Measurements from ENCODE around the gene DAP.

Gene DAP

GRCh38 chr5:10711562-10711961, 49.5 kb downstream of the DAP start:
- H3K9ac ChIP-seq (ENCODE audit: low read length): no peak overlapping the region
- no peak overlapping the region for H2BK120ac ChIP-seq (ENCODE audit: low read depth, low read length)
- no peaks in the 10 kb centered on the region for H3K27me3 ChIP-seq (ENCODE audit: insufficient read depth, low read length, poor library complexity)
- no peak overlapping the region for H2AK5ac ChIP-seq (ENCODE audit: low read length)
- no peaks in the 10 kb centered on the region for H3K79me1 ChIP-seq (ENCODE audit: low read length)
- no peak overlapping the region for H3K4me2 ChIP-seq (ENCODE audit: low read length)
- H2BK15ac ChIP-seq (replicated peaks; ENCODE audit: low read depth): no peak overlapping the region
- no peak overlapping the region for H4K5ac ChIP-seq (ENCODE audit: low read length)
- no peak overlapping the region for H3K56ac ChIP-seq (ENCODE audit: low read length)
- DNase-seq: no peak
- no peaks in the 10 kb centered on the region for H3K36me3 ChIP-seq (ENCODE audit: control insufficient read depth, insufficient read depth, low read length)
- H3K79me2 ChIP-seq (ENCODE audit: control insufficient read depth, insufficient read depth, low read length): no peaks in the 10 kb centered on the region
- no peak overlapping the region for H2BK5ac ChIP-seq (ENCODE audit: low read length)
- WGBS (ENCODE audit: extremely low coverage, insufficient coverage, low lambda C conversion rate): no CpG with 5 or more reads among the region's 6 CpGs
- H3K4me1 ChIP-seq (ENCODE audit: control insufficient read depth, low read depth, low read length): peaks cover 7% of the 10 kb centered on the region
- no peak overlapping the region for H3K4ac ChIP-seq (ENCODE audit: low read depth, low read length)
- no peak overlapping the region for H3K27ac ChIP-seq (ENCODE audit: low read depth, low read length)
- no peak overlapping the region for H3K23ac ChIP-seq (ENCODE audit: low read length)
- H4K8ac ChIP-seq (ENCODE audit: low read depth, low read length): no peak overlapping the region
- H3K4me3 ChIP-seq (ENCODE audit: low read length): no peak overlapping the region
- H3K18ac ChIP-seq (ENCODE audit: low read length): no peak overlapping the region

- H3K4ac ChIP-seq (ENCODE audit: low read depth, low read length): no peak overlapping the region
- H3K9ac ChIP-seq (ENCODE audit: low read length): no peak overlapping the region
- no peak overlapping the region for H3K56ac ChIP-seq (ENCODE audit: low read length)
- no peak overlapping the region for H2BK15ac ChIP-seq (replicated peaks; ENCODE audit: low read depth)
- no peak for DNase-seq
- no peak overlapping the region for H3K23ac ChIP-seq (ENCODE audit: low read length)
- H3K4me1 ChIP-seq (ENCODE audit: control insufficient read depth, low read depth, low read length): peaks cover 7% of the 10 kb centered on the region
- H3K18ac ChIP-seq (ENCODE audit: low read length): no peak overlapping the region
- no peak overlapping the region for H3K27ac ChIP-seq (ENCODE audit: low read depth, low read length)
- H3K79me2 ChIP-seq (ENCODE audit: control insufficient read depth, insufficient read depth, low read length): no peaks in the 10 kb centered on the region
- H2BK120ac ChIP-seq (ENCODE audit: low read depth, low read length): no peak overlapping the region
- no peak overlapping the region for H4K8ac ChIP-seq (ENCODE audit: low read depth, low read length)
- no CpG with 5 or more reads among the region's 10 CpGs for WGBS (ENCODE audit: extremely low coverage, insufficient coverage, low lambda C conversion rate)
- H3K27me3 ChIP-seq (ENCODE audit: insufficient read depth, low read length, poor library complexity): no peaks in the 10 kb centered on the region
- no peaks in the 10 kb centered on the region for H3K36me3 ChIP-seq (ENCODE audit: control insufficient read depth, insufficient read depth, low read length)
- no peak overlapping the region for H4K5ac ChIP-seq (ENCODE audit: low read length)
- no peak overlapping the region for H3K4me3 ChIP-seq (ENCODE audit: low read length)
- H3K79me1 ChIP-seq (ENCODE audit: low read length): no peaks in the 10 kb centered on the region
- H3K4me2 ChIP-seq (ENCODE audit: low read length): no peak overlapping the region
- H2AK5ac ChIP-seq (ENCODE audit: low read length): no peak overlapping the region
- no peak overlapping the region for H2BK5ac ChIP-seq (ENCODE audit: low read length)
Observed at GRCh38 chr5:10710513-10711128, 50.4 kb downstream of the DAP start.

GRCh38 chr5:10709933-10710332, 51.1 kb downstream of the DAP start:
- Histone ChIP-seq H3K4me1 (ENCODE audit: control insufficient read depth, low read depth, low read length) (peaks cover 7% of the 10 kb centered on the region), H3K4ac (ENCODE audit: low read depth, low read length) (no peak overlapping the region), H3K27me3 (ENCODE audit: insufficient read depth, low read length, poor library complexity) (no peaks in the 10 kb centered on the region), H2BK5ac (ENCODE audit: low read length) (no peak overlapping the region), H2AK5ac (ENCODE audit: low read length) (no peak overlapping the region), H3K4me2 (ENCODE audit: low read length) (no peak overlapping the region), H2BK120ac (ENCODE audit: low read depth, low read length) (no peak overlapping the region), H4K8ac (ENCODE audit: low read depth, low read length) (no peak overlapping the region), H3K9ac (ENCODE audit: low read length) (no peak overlapping the region), H3K36me3 (ENCODE audit: control insufficient read depth, insufficient read depth, low read length) (no peaks in the 10 kb centered on the region), H3K18ac (ENCODE audit: low read length) (no peak overlapping the region), H3K4me3 (ENCODE audit: low read length) (no peak overlapping the region), H2BK15ac (replicated peaks; ENCODE audit: low read depth) (no peak overlapping the region), H3K23ac (ENCODE audit: low read length) (no peak overlapping the region), H3K27ac (ENCODE audit: low read depth, low read length) (no peak overlapping the region), H3K79me2 (ENCODE audit: control insufficient read depth, insufficient read depth, low read length) (no peaks in the 10 kb centered on the region), H3K56ac (ENCODE audit: low read length) (no peak overlapping the region), H3K79me1 (ENCODE audit: low read length) (no peaks in the 10 kb centered on the region), H4K5ac (ENCODE audit: low read length) (no peak overlapping the region)
- no peak for DNase-seq
- WGBS (ENCODE audit: extremely low coverage, insufficient coverage, low lambda C conversion rate): no CpG with 5 or more reads among the region's 8 CpGs

GRCh38 chr5:10709409-10709808, 51.6 kb downstream of the DAP start:
- no peak overlapping the region for H3K4me2 ChIP-seq (ENCODE audit: low read length)
- WGBS (ENCODE audit: extremely low coverage, insufficient coverage, low lambda C conversion rate): no CpG with 5 or more reads among the region's 4 CpGs
- no peaks in the 10 kb centered on the region for H3K36me3 ChIP-seq (ENCODE audit: control insufficient read depth, insufficient read depth, low read length)
- H3K27me3 ChIP-seq (ENCODE audit: insufficient read depth, low read length, poor library complexity): no peaks in the 10 kb centered on the region
- H4K8ac ChIP-seq (ENCODE audit: low read depth, low read length): no peak overlapping the region
- no peak overlapping the region for H2BK120ac ChIP-seq (ENCODE audit: low read depth, low read length)
- no peak overlapping the region for H4K5ac ChIP-seq (ENCODE audit: low read length)
- no peaks in the 10 kb centered on the region for H3K79me2 ChIP-seq (ENCODE audit: control insufficient read depth, insufficient read depth, low read length)
- H3K4me3 ChIP-seq (ENCODE audit: low read length): no peak overlapping the region
- H3K56ac ChIP-seq (ENCODE audit: low read length): no peak overlapping the region
- no peak overlapping the region for H3K27ac ChIP-seq (ENCODE audit: low read depth, low read length)
- H2BK5ac ChIP-seq (ENCODE audit: low read length): no peak overlapping the region
- H2BK15ac ChIP-seq (replicated peaks; ENCODE audit: low read depth): no peak overlapping the region
- DNase-seq: no peak
- peaks cover 7% of the 10 kb centered on the region for H3K4me1 ChIP-seq (ENCODE audit: control insufficient read depth, low read depth, low read length)
- no peaks in the 10 kb centered on the region for H3K79me1 ChIP-seq (ENCODE audit: low read length)
- H3K18ac ChIP-seq (ENCODE audit: low read length): no peak overlapping the region
- H3K9ac ChIP-seq (ENCODE audit: low read length): no peak overlapping the region
- H3K23ac ChIP-seq (ENCODE audit: low read length): no peak overlapping the region
- no peak overlapping the region for H3K4ac ChIP-seq (ENCODE audit: low read depth, low read length)
- H2AK5ac ChIP-seq (ENCODE audit: low read length): no peak overlapping the region

GRCh38 chr5:10708189-10708944, 52.7 kb downstream of the DAP start:
- Histone ChIP-seq H2AK5ac (ENCODE audit: low read length) (no peak overlapping the region), H3K23ac (ENCODE audit: low read length) (no peak overlapping the region), H3K56ac (ENCODE audit: low read length) (no peak overlapping the region), H3K79me1 (ENCODE audit: low read length) (no peaks in the 10 kb centered on the region), H4K8ac (ENCODE audit: low read depth, low read length) (no peak overlapping the region), H3K4me2 (ENCODE audit: low read length) (no peak overlapping the region), H3K18ac (ENCODE audit: low read length) (no peak overlapping the region), H3K79me2 (ENCODE audit: control insufficient read depth, insufficient read depth, low read length) (no peaks in the 10 kb centered on the region), H2BK120ac (ENCODE audit: low read depth, low read length) (no peak overlapping the region), H3K36me3 (ENCODE audit: control insufficient read depth, insufficient read depth, low read length) (no peaks in the 10 kb centered on the region), H3K4me3 (ENCODE audit: low read length) (no peak overlapping the region), H2BK15ac (replicated peaks; ENCODE audit: low read depth) (no peak overlapping the region), H3K27me3 (ENCODE audit: insufficient read depth, low read length, poor library complexity) (no peaks in the 10 kb centered on the region), H4K5ac (ENCODE audit: low read length) (no peak overlapping the region), H3K4ac (ENCODE audit: low read depth, low read length) (no peak overlapping the region), H3K4me1 (ENCODE audit: control insufficient read depth, low read depth, low read length) (peaks cover 7% of the 10 kb centered on the region), H2BK5ac (ENCODE audit: low read length) (no peak overlapping the region), H3K27ac (ENCODE audit: low read depth, low read length) (no peak overlapping the region), H3K9ac (ENCODE audit: low read length) (no peak overlapping the region)
- DNase-seq: no peak
- WGBS (ENCODE audit: extremely low coverage, insufficient coverage, low lambda C conversion rate): no CpG with 5 or more reads among the region's 10 CpGs

Measured in mesendoderm (in vitro differentiated cells).